Skin of body (tissue), 3 donors: ENCODE measurements around the gene METTL14. TPM values are rescaled to one million over a fixed set of nuclear protein-coding genes. Genes with fewer than 3 reads are reported as not detected.
A peak's percentile ranks its signal among the peaks of the same experiment; 100 is the strongest.

Experiments
- DNase-seq: peaks from one replicate; lab custom pipeline; 2025; lab: John Stamatoyannopoulos, UW
- small RNA-seq: library from RNA; depleted of rRNA; stranded (forward); fragments of <200 nt; gene quantifications from one replicate; pipeline ENCODE3, GENCODE V24; 2014; ENCODE audit warnings: low replicate concordance
- total RNA-seq: library from RNA; depleted of rRNA; stranded (reverse); fragments of >200 nt; gene quantifications from one replicate; pipeline ENCODE4 v1.2.3, GENCODE V29; 2014

METTL14 gene
- total RNA-seq, 1 donor from 2014 or later = 14.8 TPM

DNA sequence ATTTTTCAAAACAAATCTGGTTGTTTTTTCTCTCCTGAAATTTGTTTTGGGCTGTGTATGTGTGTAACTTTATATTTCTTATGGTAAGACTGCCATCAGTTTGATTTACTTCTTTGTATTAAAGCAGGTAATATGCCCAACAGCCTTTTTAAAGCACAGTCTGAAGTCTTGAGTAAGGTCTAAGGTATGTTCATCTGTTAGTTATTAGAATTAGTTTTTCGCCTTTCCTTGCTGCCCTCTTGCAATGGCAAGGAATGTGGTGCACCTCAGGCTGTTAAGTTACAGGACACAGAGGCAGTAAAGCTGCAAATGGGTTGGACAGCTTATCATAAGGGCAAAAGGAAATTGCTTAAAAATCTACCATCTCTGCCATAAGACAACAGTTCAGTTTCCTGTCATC lies 71.8 kb downstream of the METTL14 start:
- no peak for DNase-seq

DNA sequence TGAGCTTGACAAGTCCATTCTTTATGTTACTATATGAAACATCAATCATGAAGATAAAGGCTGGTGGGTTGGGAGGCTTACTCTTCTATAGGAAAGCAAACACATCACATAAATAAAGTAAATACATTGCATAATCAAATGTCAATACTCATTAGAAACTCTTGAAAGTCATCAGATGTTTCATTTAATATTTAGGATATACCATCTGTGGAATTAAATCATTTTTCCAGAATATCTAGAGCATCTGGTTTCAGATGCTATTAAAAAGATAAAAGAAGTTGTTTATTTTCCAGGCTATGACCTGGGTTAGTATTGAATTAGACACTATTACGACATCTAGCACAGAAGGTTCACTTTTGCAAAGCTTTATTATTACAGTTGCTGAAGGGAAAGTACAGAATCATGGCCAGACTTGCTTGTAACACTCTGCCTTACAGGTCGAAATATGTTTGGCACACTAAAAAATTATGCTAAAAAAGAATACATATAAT lies 72.6 kb downstream of the METTL14 start:
- no peak for DNase-seq

- no peak for DNase-seq
These were observed 73.1 kb downstream of the METTL14 start for GRCh38 chr4:118758293-118758692.

GRCh38 chr4:118759481-118759880 lies 74.3 kb downstream of the METTL14 start:
- DNase-seq = no peak

- DNase-seq = no peak
These were observed 74.9 kb downstream of the METTL14 start for GRCh38 chr4:118760092-118760491.

DNA sequence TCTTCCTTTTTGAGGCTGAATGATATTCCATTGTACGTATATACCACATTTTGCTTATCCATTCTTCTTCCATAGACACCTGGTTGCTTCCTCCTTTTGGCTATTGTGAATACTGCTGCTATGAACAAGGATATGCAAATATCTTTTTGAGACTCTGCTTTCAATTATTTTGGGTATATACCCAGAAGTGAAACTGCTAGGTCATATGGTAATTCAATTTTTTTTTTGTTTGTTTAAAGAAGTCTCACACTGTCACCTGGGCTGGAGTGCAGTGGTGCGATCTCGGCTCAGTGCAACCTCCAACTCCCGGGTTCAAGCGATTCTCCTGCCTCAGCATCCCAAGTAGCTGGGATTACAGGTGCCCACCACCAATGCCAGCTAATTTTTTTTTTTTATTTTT lies 75.3 kb downstream of the METTL14 start:
- no peak for DNase-seq

- DNase-seq = no peak
These were observed 76.3 kb downstream of the METTL14 start for GRCh38 chr4:118761397-118762016.

GRCh38 chr4:118762155-118762554 lies 77.0 kb downstream of the METTL14 start:
- DNase-seq = no peak

DNA sequence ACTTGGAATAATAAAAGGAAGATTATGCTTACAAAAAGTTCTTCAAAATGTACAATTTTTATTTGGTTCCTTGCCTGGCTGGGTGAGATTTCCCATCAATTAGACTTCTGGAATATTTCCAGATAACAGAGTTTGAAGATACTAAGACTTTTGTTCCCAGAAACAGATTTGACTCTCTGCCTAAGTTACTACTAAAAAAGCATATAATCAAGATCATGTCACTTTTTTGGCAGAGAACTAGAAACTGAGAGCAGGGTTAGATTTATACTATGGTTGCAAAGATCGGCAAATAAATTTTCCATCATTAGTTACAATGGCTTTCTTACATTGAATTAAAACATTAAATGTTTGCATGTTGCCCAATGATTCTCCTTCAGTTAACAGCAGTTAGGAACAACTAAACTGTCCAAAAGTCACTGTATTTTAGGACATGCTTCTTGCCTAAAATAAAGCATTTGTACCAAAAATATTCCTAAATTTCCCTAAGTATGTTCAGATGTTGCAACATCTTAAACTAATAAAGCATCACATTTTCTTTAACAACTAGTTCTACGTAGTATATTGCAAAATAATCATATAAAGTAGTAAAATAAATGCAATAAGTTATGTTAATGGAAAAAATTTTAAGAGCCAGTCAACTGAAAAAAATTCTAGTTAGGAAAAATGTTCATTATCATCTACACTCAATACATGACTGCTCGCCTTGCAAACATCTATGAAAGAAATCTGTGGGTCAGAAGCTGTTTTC lies 77.7 kb downstream of the METTL14 start:
- DNase-seq = peak; percentile 46

Small RNA genes within 50 kb of the gene (small RNA-seq; reads per million reads assigned to genes)
- gene SEPT14P4 = not detected

Other genes starting within 250 kb of the METTL14 start
- 73.3 TPM for gene SEC24D, start 150.7 kb downstream of the METTL14 start, total RNA-seq
- 26.7 TPM for gene SYNPO2, start 203.5 kb downstream of the METTL14 start, total RNA-seq